Activated naive CD4-positive, alpha-beta T cell treated with anti-CD3 and anti-CD28 coated beads, Interleukin-2, amount 10 ng/mL, durations not matched to agents 7 days and 5 days (primary cell): ENCODE results near the gene POLG2.
"Not testable (repeated sequence)": the region's sequence is repeated elsewhere in the genome, so short reads cannot be mapped to it uniquely, and the experiment has no call there.

Experiments used
- CTCF ChIA-PET: fragments of 350-600 bp; sonication (Branson Sonifier 250); formaldehyde crosslinking; loops from one replicate; lab custom pipeline; 2021; ENCODE audit warnings: antibody characterized with exemption; lab: Charles Lee
- DNase-seq: peaks from one replicate; pipeline ENCODE4 v3.0.0-alpha.2; 2020
- H3K27ac Mint-ChIP-seq: one replicate; pipeline ENCODE4 v1.8.0; 2021; ENCODE audit warnings: mild to moderate bottlenecking, moderate library complexity, mixed read lengths
- H3K27me3 Mint-ChIP-seq: one replicate; pipeline ENCODE4 v1.8.0; 2021; ENCODE audit warnings: mild to moderate bottlenecking, mixed read lengths
- H3K36me3 Mint-ChIP-seq: one replicate; pipeline ENCODE4 v1.8.0; 2021; ENCODE audit warnings: mixed read lengths
- H3K4me1 Mint-ChIP-seq: one replicate; pipeline ENCODE4 v1.8.0; 2021; ENCODE audit warnings: mixed read lengths
- H3K4me3 Mint-ChIP-seq: one replicate; pipeline ENCODE4 v1.8.0; 2021; ENCODE audit warnings: mild to moderate bottlenecking, moderate library complexity, mixed read lengths
- H3K9me3 Mint-ChIP-seq: one replicate; pipeline ENCODE4 v1.8.0; 2021; ENCODE audit warnings: mixed read lengths

The POLG2 gene

DNA sequence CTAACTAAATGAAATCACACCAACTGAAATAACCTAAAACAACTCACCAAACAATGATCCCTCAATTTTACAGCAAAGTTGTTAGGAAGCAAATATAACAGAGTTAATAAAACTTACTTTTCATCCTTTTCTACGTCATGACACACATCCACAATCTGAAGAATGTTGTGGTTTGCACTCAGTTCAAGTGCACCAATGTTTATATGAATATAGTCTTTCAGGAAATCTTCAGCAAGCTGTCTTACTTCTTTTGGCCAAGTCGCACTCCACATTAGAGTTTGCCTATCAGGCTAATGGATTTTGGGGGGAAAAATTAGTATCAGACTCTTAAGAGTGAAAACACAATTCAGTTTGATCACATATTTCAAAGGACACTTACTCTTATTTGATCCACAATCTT, 6.0 kb upstream of the POLG2 start:
- no peak for DNase-seq
- H3K4me1 Mint-ChIP-seq: peaks cover 73% of the 10 kb centered on the region
- peaks cover 81% of the 10 kb centered on the region for H3K36me3 Mint-ChIP-seq
- H3K27ac Mint-ChIP-seq: no peak overlapping the region
- H3K27me3 Mint-ChIP-seq: peaks cover 9% of the 10 kb centered on the region
- CTCF ChIA-PET: no interaction called here
- H3K4me3 Mint-ChIP-seq: no peak overlapping the region
- H3K9me3 Mint-ChIP-seq: no peaks in the 10 kb centered on the region

DNA sequence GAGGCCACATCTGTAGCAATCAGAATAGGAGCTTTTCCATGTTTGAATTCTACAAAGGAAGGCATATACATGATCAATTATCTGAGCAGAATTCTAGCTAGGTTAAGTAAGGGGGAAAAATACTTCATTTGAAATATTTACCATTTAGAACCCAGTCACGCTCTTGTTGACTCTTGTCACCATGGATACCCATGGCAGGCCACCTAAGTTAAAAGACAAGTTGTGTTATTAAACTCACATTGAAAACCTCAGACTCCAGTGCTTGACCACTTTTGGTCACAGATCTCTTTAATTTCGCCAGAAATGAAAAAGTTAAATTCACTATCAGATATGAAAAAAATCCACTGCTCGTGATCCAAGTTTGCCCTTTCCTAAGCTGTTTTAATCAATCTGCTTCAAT, 5.2 kb upstream of the POLG2 start:
- no peaks in the 10 kb centered on the region for H3K9me3 Mint-ChIP-seq
- CTCF ChIA-PET: interaction anchor here (0.6 to 1.4 kb wide), 3 partner anchors 11 to 103 kb away, joined by 3 to 5 read pairs (median 3); no protein-coding TSS in a partner anchor
- no peak for DNase-seq
- H3K36me3 Mint-ChIP-seq: peaks cover 80% of the 10 kb centered on the region
- H3K27ac Mint-ChIP-seq: peak overlapping the region; percentile 2
- H3K4me3 Mint-ChIP-seq: no peak overlapping the region
- peaks cover 76% of the 10 kb centered on the region for H3K4me1 Mint-ChIP-seq
- peaks cover 9% of the 10 kb centered on the region for H3K27me3 Mint-ChIP-seq

DNA sequence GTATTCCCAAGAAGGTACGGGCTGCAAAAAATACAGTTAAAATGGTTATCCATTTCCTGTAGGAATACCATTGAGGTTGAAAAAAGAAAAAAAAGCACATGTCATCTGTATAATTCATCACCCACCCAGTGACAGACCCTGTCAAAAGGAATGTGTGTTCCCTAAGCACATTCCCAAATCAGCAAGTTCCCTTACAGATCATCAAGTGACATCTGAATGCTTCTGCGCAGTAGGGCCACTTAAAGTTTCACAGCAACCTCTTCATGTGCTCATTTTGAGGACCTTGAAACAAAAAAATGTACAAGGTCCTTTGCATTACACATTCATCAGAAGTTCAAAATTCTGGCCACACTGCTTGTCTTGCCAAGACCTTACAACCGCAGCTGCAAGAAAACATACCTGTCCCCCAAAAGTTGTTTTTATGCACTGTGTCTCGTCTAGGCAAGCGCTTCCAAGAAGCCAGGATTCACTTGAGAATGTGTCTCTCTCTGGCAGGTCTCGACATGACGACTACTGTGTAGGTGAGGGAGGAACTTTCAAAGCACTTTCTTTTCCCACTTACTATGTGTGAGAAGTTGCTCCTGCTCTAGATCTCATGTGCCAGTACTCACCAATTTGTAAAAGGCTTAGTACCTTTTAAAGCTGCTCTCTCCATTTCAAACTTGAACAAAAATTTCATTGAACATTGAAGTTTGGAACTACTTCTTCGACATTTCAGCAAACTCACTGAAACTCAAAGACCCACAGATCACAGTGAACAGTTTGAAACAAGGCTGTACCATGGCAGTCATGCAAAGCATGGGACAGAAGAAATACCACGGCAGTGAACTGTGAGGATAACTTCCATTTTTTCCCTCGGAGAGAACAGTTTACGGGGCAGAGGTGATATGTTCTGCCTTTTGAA, 4.3 kb upstream of the POLG2 start:
- peaks cover 82% of the 10 kb centered on the region for H3K4me1 Mint-ChIP-seq
- CTCF ChIA-PET: interaction anchor here (0.6 to 1.4 kb wide), 3 partner anchors 10 to 102 kb away, joined by 3 to 5 read pairs (median 3); no protein-coding TSS in a partner anchor
- H3K27ac Mint-ChIP-seq: no peak overlapping the region
- no peaks in the 10 kb centered on the region for H3K9me3 Mint-ChIP-seq
- peaks cover 80% of the 10 kb centered on the region for H3K36me3 Mint-ChIP-seq
- no peak for DNase-seq
- H3K27me3 Mint-ChIP-seq: peaks cover 1% of the 10 kb centered on the region
- no peak overlapping the region for H3K4me3 Mint-ChIP-seq

DNA sequence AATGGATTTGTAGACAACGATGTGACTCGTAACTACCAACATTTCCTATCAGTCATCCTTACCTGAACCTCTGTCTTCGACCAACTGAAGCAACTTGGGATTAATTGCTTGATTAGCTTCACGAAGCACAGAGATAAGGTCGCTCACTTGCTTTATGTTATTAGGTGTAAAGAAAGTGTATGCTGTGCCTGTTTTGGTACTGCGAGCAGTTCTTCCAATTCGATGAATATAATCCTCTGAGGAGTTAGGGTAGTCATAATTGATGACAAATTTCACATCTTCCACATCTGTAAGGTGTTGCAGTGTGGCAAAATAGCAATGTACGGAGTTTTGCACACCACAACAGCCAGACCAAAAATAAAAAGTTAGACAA, 3.6 kb upstream of the POLG2 start:
- no peak overlapping the region for H3K4me3 Mint-ChIP-seq
- peaks cover 77% of the 10 kb centered on the region for H3K36me3 Mint-ChIP-seq
- CTCF ChIA-PET: no interaction called here
- H3K27ac Mint-ChIP-seq: no peak overlapping the region
- H3K4me1 Mint-ChIP-seq: peaks cover 89% of the 10 kb centered on the region
- no peaks in the 10 kb centered on the region for H3K27me3 Mint-ChIP-seq
- H3K9me3 Mint-ChIP-seq: no peaks in the 10 kb centered on the region
- DNase-seq: no peak

DNA sequence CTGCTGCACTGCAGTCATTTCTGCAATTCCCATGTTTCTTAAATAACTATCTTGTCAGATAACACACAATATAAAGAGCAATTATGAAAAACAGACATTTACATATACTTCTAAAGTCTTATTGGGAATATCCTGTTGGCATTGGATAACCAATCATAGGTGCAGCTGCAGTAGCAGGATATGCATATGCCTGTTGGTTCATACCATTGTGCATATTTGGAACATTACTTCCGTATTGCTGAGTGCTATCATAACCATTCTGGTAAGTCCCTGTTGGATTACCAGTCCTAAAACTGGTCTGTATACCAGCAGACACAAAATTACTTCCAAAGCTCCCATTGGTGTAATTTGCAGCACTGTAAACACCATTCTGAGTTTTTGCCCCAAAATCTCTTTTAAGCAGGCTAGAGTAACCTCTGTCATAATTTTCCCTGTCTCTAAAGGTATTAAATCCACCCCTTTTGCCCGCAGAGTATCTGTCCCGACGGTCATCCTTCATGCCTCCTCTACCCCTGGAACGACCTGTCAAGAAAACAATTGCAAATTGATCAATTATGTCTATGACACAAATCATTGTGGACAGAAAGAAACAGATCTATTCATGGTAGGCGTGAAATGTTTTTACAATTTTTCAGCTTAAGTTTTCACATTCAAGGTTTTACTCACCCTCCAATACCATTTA, 3.1 kb upstream of the POLG2 start:
- CTCF ChIA-PET: interaction anchor here (1.2 kb wide), 1 partner anchor 80 kb away, joined by 5 read pairs; no protein-coding TSS in a partner anchor
- peaks cover 73% of the 10 kb centered on the region for H3K36me3 Mint-ChIP-seq
- H3K4me1 Mint-ChIP-seq: peaks cover 92% of the 10 kb centered on the region
- H3K4me3 Mint-ChIP-seq: no peak overlapping the region
- H3K27ac Mint-ChIP-seq: no peak overlapping the region
- H3K27me3 Mint-ChIP-seq: no peaks in the 10 kb centered on the region
- H3K9me3 Mint-ChIP-seq: no peaks in the 10 kb centered on the region
- no peak for DNase-seq

DNA sequence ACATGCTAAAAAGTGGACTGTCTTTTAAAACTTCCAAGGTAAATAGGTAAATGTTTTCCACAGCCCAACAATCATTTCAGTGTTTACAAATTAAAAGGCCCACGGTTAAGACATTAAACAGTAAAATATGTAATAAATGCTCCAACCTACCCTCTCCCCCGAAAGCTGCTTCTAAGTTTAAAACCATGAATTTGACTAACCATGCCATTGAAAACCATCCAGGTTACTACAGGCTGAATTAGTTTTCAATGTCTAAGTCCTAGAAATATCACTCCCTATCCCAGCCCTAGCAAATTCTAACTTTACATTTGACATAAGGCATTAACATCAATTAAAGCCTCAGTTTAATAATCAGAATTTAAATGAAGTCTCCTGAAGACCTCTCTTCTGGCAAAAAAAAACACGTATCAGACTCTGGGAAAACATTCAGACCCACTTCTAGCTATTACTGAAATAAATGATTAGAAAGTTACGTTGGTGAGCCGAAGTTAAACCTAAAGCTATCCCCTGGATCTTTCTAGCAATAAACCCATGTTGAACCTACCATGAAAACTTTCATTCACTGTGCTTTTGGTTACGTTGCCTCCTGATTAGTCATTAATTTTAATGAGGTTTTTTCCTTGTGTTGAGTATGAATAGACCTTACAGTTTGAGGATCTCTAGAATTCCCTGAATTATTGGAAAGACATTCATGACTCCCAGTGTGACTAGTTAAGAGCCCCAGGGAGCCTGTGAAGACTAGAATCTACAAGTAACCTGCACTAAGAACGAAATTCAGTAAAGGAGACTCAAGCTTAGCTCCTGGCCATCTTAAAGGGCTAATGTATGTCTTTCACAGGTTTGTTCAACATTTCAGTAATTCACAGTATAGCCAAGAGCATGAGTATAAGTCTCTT, 1.7 kb upstream of the POLG2 start:
- H3K36me3 Mint-ChIP-seq: peaks cover 68% of the 10 kb centered on the region
- no peak for DNase-seq
- H3K4me1 Mint-ChIP-seq: peaks cover 93% of the 10 kb centered on the region
- H3K27me3 Mint-ChIP-seq: no peaks in the 10 kb centered on the region
- H3K27ac Mint-ChIP-seq: peak overlapping the region; percentile 96
- no peak overlapping the region for H3K4me3 Mint-ChIP-seq
- CTCF ChIA-PET: interaction anchor here (1.2 to 10.6 kb wide), 4 partner anchors 7 to 151 kb away, joined by 4 to 264 read pairs (median 16); partner anchors contain the start of genes CEP95 and DDX5
- H3K9me3 Mint-ChIP-seq: no peaks in the 10 kb centered on the region

DNA sequence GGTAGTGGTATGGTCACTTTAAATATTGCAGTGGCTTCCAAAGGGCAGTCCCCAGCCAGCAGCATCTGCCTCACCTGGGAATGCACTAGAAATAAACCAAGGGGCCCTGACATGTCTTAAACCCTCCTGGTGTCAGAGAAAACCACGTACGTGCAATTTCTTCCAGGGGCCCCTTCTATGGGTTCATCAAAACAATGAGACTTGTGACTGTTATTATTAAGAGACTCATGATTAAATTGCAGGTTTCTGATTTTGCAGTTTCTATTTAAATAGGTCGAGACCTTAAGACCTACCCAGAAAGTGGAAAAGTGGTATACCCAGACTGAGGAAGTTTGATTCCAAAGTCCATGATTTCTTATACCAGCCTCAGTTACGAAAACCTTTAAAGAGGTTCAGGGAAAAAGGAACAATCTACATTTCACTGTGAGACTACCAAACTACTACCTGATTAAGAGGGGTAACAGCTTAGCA, 746 bp upstream of the POLG2 start:
- H3K9me3 Mint-ChIP-seq: no peaks in the 10 kb centered on the region
- peak overlapping the region; percentile 98 for H3K4me3 Mint-ChIP-seq
- H3K4me1 Mint-ChIP-seq: peaks cover 90% of the 10 kb centered on the region
- H3K36me3 Mint-ChIP-seq: peaks cover 63% of the 10 kb centered on the region
- CTCF ChIA-PET: interaction anchor here (0.8 to 10.6 kb wide), 6 partner anchors 8 to 242 kb away, joined by 3 to 264 read pairs (median 4); partner anchors contain the start of genes CEP95 and DDX5
- no peak for DNase-seq
- H3K27ac Mint-ChIP-seq: peak overlapping the region; percentile 96
- no peaks in the 10 kb centered on the region for H3K27me3 Mint-ChIP-seq

DNA sequence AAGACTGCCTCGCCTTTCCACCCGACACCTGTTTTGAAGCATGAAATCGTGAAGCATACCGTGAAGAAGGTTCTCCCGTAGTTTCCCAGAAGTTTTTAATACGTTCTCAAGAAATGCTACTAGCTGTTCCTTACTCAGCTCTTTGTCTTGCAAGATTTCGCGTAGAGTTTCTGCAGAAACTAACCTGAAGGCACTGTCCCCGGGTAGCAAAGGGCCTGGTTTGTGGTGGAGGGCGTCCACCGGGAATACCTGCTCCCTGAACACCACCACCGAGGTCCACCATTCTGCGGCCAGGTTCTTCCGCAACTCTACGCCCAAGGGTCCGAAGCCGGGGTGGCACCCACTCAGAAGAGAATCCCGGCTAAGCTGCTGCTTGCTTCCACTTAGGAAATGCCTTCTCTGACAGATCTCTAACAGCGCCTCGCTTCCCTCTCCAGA, 487 bp downstream of the POLG2 start:
- H3K36me3 Mint-ChIP-seq: peaks cover 60% of the 10 kb centered on the region
- peak overlapping the region; percentile 98 for H3K4me3 Mint-ChIP-seq
- H3K4me1 Mint-ChIP-seq: peaks cover 85% of the 10 kb centered on the region

DNA sequence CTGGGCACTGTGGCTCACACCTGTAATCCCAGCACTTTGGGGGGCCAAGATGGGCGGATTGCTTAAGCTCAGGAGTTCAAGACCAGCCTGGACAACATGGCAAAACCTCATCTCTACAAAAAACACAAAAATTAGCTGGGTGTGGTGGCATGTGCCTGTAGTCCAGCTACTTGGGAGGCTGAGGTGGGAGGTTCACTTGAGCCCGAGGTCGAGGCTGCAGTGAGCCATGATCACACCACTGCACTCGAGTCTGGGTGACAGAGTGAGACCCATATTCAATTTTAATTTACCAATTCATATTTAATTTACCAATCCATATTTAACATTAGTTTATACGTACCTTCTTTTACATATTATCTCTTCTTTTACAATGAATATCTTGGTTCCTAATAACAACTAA, 1.6 kb downstream of the POLG2 start:
- Mint-ChIP-seq H3K4me3 (peak overlapping the region; percentile 98), H3K4me1 (peaks cover 79% of the 10 kb centered on the region), H3K36me3 (peaks cover 58% of the 10 kb centered on the region)
- H3K9me3 Mint-ChIP-seq, H3K27ac Mint-ChIP-seq, H3K27me3 Mint-ChIP-seq, DNase-seq: not testable (repeated sequence)
- CTCF ChIA-PET: interaction anchor here (1.7 to 10.6 kb wide), 3 partner anchors 11 to 154 kb away, joined by 5 to 264 read pairs (median 27); partner anchors contain the start of genes CEP95 and DDX5

More for the DNA sequence above, 487 bp downstream of the POLG2 start:
- CTCF ChIA-PET: interaction anchor here (0.7 to 10.6 kb wide), 6 partner anchors 10 to 244 kb away, joined by 3 to 264 read pairs (median 4); partner anchors contain the start of genes CEP95 and DDX5
- no peak for DNase-seq
- Mint-ChIP-seq H3K27ac (peak overlapping the region; percentile 96), H3K27me3 (no peaks in the 10 kb centered on the region), H3K9me3 (no peaks in the 10 kb centered on the region)

DNA sequence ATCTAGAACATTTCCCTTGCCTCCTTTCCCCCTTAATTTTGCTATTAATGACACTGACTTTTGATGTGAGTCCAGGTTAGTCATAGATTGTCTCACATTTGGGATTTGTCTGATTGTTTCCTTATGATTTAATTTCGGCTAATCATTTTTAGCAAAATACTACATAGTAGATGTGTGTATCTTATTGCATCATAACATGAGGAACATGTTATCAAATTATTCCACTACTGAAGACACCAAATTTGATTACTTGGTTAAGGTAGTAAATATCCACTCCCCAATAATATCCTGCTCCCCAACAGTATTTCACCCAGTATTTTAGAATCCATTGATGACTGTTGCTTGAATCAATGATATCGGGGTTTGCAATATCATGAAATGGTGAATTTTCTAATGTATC, 2.7 kb downstream of the POLG2 start:
- H3K27me3 Mint-ChIP-seq: no peaks in the 10 kb centered on the region
- H3K27ac Mint-ChIP-seq: no peak overlapping the region
- CTCF ChIA-PET: interaction anchor here (0.6 to 10.6 kb wide), 3 partner anchors 12 to 74 kb away, joined by 3 to 264 read pairs (median 27); partner anchors contain the start of genes CEP95 and DDX5
- DNase-seq: no peak
- H3K4me1 Mint-ChIP-seq: peaks cover 68% of the 10 kb centered on the region
- H3K9me3 Mint-ChIP-seq: no peaks in the 10 kb centered on the region
- peaks cover 49% of the 10 kb centered on the region for H3K36me3 Mint-ChIP-seq
- H3K4me3 Mint-ChIP-seq: peak overlapping the region; percentile 45

DNA sequence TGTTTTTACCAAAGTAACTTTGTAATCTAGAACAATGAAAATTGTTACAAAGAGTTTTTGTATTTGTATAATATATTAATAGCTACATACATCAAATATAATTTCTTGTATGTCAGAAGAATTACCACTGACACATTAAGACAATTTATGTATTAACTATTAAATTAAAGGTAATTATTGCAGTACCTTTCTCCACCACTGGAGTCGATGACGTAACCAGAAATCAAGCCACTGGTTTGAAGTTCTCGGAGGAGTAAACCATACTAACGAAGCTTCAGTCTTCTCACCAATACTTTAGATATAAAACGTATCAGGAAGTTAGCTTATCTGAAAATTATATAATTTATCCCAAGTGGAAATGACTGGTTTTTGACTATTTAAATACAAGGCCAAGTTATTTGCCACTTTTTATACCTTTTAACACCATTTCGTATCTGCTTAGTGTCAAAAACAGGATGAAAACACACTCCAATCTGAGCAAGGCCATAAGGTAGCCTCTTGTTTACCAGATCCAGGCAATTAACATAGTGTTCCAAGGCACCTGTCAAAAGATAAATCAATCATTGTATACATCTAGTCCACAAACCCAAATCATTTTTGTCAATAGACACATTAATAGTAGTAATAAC, 4.3 kb downstream of the POLG2 start:
- H3K4me1 Mint-ChIP-seq: peaks cover 54% of the 10 kb centered on the region
- H3K36me3 Mint-ChIP-seq: peaks cover 44% of the 10 kb centered on the region
- H3K4me3 Mint-ChIP-seq: no peak overlapping the region
- H3K27ac Mint-ChIP-seq: peak overlapping the region; percentile 28
- DNase-seq: peak; percentile 32
- CTCF ChIA-PET: interaction anchor here (0.6 to 10.6 kb wide), 9 partner anchors 13 to 450 kb away, joined by 3 to 264 read pairs (median 3); partner anchors contain the start of genes CEP95 and DDX5
- H3K27me3 Mint-ChIP-seq: no peaks in the 10 kb centered on the region
- no peaks in the 10 kb centered on the region for H3K9me3 Mint-ChIP-seq

DNA sequence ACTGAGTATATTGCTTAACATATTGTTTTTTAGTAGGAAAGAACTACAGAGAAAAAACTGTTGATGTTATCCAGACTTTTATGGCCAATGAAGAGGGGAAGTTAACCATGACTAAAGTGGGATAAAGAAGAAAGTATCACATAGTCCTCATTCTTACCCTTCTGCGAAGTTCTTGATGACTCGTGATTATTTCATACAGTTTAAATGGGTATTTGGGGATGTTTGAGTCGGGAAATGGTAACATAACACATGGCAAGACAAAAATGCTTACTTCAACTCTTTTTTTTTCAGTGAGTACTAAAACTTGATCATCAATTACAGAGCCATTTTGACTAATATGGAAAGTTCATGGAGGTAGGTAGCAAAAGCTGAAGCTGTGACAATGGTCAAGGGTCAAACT, 4.9 kb downstream of the POLG2 start:
- no peak for DNase-seq
- CTCF ChIA-PET: interaction anchor here (0.6 to 10.6 kb wide), 13 partner anchors 12 to 450 kb away, joined by 3 to 264 read pairs (median 4); partner anchors contain the start of genes CEP95 and DDX5
- no peaks in the 10 kb centered on the region for H3K27me3 Mint-ChIP-seq
- H3K4me3 Mint-ChIP-seq: no peak overlapping the region
- H3K4me1 Mint-ChIP-seq: peaks cover 48% of the 10 kb centered on the region
- H3K9me3 Mint-ChIP-seq: no peaks in the 10 kb centered on the region
- no peak overlapping the region for H3K27ac Mint-ChIP-seq
- H3K36me3 Mint-ChIP-seq: peaks cover 45% of the 10 kb centered on the region
